AG08396 (cell line): ENCODE results near the gene MAN1A2.

Source experiments
- DNase-seq: peaks from one replicate; pipeline ENCODE4 v3.0.0; 2012; ENCODE audit warnings: low spot score, mixed read lengths

The MAN1A2 gene

GRCh38 chr1:117559139-117559538 is 191.9 kb downstream of the MAN1A2 start:
- DNase-seq = no peak

GRCh38 chr1:117559985-117560384 is 192.7 kb downstream of the MAN1A2 start:
- no peak for DNase-seq

- DNase-seq = no peak
Measured at GRCh38 chr1:117561071-117561470, 193.8 kb downstream of the MAN1A2 start.

GRCh38 chr1:117561551-117561950 is 194.3 kb downstream of the MAN1A2 start:
- DNase-seq = no peak

- DNase-seq = no peak
Measured at GRCh38 chr1:117562581-117563491, 195.6 kb downstream of the MAN1A2 start.

GRCh38 chr1:117563492-117563875 is 196.2 kb downstream of the MAN1A2 start:
- DNase-seq = no peak

GRCh38 chr1:117564227-117565075 is 197.2 kb downstream of the MAN1A2 start:
- no peak for DNase-seq

- DNase-seq = no peak
Measured at GRCh38 chr1:117565076-117565556, 197.9 kb downstream of the MAN1A2 start.

- DNase-seq = no peak
Measured at GRCh38 chr1:117565745-117566455, 198.7 kb downstream of the MAN1A2 start.

- DNase-seq = no peak
Measured at GRCh38 chr1:117566556-117566955, 199.3 kb downstream of the MAN1A2 start.

GRCh38 chr1:117567435-117567834 is 200.2 kb downstream of the MAN1A2 start:
- DNase-seq = no peak

- DNase-seq = no peak
Measured at GRCh38 chr1:117567976-117568375, 200.7 kb downstream of the MAN1A2 start.

GRCh38 chr1:117568999-117569398 is 201.8 kb downstream of the MAN1A2 start:
- no peak for DNase-seq

- no peak for DNase-seq
Measured at GRCh38 chr1:117569856-117570255, 202.6 kb downstream of the MAN1A2 start.

- DNase-seq = no peak
Measured at GRCh38 chr1:117570988-117571409, 203.8 kb downstream of the MAN1A2 start.

GRCh38 chr1:117571496-117571895 is 204.2 kb downstream of the MAN1A2 start:
- no peak for DNase-seq

GRCh38 chr1:117572546-117572945 is 205.3 kb downstream of the MAN1A2 start:
- no peak for DNase-seq

GRCh38 chr1:117573386-117574023 is 206.3 kb downstream of the MAN1A2 start:
- DNase-seq = no peak

- DNase-seq = no peak
Measured at GRCh38 chr1:117574161-117574835, 207.0 kb downstream of the MAN1A2 start.

GRCh38 chr1:117575586-117576225 is 208.5 kb downstream of the MAN1A2 start:
- no peak for DNase-seq

- no peak for DNase-seq
Measured at GRCh38 chr1:117576236-117576635, 209.0 kb downstream of the MAN1A2 start.
